Neural cell (in vitro differentiated cells): ENCODE results near the gene NFKBIL1.

Source experiments
- CTCF ChIP-seq: fragments of 450-650 bp; IDR thresholded peaks from 2 replicates; pipeline ENCODE4 v1.5.1; 2014; ENCODE audit warnings: antibody characterized with exemption, mild to moderate bottlenecking, moderate library complexity; ENCODE audit not compliant: poor library complexity, severe bottlenecking
- EZH2 ChIP-seq: fragments of 200-600, 300-800 bp; shearing (Covaris generic), sonication (generic); IDR thresholded peaks from 2 replicates; pipeline ENCODE4 v1.6.1; 2014; ENCODE audit warnings: antibody characterized with exemption, low read length, borderline replicate concordance, mild to moderate bottlenecking; ENCODE audit not compliant: insufficient read depth, poor library complexity, severe bottlenecking
- REST ChIP-seq: IDR thresholded peaks from 2 replicates; pipeline ENCODE4 v1.6.1; 2012; ENCODE audit warnings: borderline replicate concordance
- TAF1 ChIP-seq: IDR thresholded peaks from 2 replicates; pipeline ENCODE4 v1.6.1; 2012; ENCODE audit warnings: low read depth

GRCh38 chr6:31546958-31547726 is at the start of gene NFKBIL1:
- TF ChIP-seq TAF1 (peak; percentile 81), CTCF (no peak), EZH2 (no peak), REST (peak; percentile 76)
